Activated CD8-positive, alpha-beta memory T cell treated with anti-CD3 and anti-CD28 coated beads for 4 hours (primary cell): ENCODE results near the gene PEX26.
A peak's percentile ranks its signal among the peaks of the same experiment; 100 is the strongest.
"Not testable (repeated sequence)": the region's sequence is repeated elsewhere in the genome, so short reads cannot be mapped to it uniquely, and the experiment has no call there.

Experiments used
- DNase-seq, 2 donors: peaks; one replicate each; pipeline ENCODE4 v3.0.0-alpha.2; 2020; ENCODE audit warnings: low read depth in 2 of 2

The PEX26 gene

DNA sequence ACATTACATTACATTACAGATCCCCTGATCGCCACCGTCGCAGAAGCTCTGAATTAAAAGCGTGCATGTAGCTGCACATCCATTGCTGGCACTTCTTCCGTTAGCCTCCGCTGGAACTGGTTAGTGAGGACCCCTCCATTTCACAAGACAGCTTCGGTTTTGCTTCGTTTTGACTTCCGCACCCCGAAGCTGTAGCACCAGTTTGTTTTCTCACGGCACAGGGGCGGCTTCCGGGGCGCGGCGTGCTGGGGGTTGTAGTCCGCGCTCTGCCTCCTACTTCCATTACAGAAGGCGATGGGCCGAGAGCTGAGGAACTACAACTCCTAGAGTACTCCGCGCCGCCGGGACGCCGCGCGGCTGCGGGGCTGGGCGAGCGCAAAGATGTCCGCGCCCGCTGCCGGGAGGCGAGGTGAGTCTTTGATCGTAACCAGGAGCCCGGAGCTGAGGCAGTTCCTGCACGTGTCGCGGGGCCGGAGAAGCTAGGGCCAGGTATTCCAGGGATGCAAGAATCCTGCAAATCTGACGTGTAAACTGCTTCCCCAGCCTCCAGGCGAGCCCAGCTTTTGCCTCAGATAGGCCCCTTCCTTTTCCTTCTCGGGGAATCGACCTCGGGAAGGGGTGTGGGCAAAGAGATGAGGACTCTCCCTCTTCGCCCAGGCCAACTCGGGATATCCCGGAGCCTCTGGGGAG, at the start of gene PEX26:
Gene PEX26 (plus strand): TSS at position 352 of the 690 bp plus-strand sequence. CDS start 387 bp downstream, outside the sequence.
- DNase-seq: peak; percentile 88 to 89

DNA sequence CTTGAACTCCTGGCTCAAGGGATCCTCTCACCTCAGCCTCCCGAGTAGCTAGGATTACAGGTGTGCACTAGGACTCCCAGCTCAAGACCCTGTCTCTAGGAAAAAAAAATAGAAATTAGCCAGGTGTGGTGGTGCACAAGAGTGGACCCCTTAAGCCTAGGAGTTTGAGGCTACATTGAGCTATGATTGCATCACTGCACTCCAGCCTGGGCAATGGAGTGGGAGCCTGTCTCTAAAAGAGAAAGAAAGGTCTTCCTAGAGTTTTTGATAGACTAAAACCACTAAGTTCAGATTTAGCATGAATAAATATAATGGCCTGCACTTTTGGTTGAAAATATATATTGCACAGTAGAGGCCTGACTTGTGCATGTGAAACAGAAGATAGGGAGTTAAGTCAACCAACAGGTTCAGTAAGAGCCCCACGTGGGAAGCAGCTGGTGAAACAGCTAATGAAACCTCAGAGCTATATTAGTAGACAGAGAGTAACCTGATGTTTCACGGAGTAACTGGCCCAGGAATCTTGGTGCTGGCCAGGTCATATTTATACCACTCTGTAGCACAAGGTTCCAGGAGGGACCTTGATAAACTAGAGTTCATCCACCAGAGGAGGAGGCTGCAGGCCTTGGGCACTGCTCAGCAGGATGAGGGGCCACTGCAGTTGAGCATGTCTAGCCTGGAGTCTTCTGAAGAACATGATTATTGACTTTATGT, 48.8 kb upstream of the PEX26 start:
- no peak for DNase-seq

DNA sequence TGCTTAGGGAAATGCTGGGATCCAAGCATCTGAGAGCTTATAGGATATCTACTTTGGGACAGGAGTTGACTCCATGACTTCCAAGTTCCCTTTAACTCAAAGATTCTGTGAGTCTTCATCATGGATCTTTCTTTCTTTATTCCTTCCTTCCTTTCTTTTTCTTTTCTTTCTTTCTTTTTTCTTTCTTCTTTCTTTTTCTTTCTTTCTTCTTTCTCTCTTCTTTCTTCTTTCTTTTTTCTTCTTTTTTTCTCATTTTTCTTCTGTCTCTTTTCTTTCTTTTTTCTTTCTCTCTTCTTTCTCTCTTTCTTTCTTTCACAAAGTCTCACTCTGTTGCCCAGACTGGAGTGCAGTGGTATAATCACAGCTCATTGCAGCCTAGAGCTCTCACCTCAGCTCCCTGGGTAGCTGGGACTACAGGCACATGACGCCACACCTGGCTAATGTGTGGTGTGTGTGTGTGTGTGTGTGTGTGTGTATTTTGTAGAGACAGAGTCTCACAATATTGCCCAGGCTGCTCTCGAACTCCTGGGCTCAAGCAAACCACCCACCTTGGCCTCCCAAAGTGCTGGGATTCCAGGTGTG, 48.0 kb upstream of the PEX26 start:
- no peak for DNase-seq

DNA sequence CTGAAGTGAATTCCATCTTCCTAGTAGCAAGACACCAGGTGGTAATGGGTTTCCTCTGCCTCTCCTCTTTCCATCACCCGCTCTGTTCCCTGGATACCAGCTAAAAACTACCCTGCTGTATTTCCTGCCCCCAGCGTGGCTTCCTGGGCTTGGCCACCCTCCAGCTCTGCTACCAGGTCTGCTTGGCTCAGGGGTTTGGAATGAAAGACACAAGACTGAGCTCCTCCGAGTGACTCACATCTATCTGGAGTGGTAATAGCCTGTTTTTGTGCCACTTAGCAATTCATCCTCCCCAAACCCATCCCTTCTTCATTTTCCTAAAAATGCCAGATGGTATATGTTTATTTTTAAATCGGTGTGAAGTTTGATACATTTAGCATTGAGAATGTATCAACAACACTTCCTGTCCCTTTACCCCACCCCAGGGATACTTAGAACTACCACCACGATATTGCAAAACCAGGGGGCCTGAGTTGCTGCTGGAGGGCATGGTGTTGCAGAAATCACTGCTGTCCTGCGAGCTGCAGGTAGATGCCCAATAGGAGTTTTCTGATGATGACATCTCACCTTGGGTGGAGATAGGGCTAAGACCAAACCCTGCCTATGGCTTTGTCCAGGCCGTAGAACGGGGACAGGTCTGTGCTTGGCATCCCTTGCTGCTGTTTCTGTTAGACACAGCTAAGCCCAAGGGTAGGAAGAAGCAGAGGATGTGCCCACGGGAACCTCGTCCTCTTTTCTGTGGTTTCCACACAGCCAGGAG, 45.9 kb upstream of the PEX26 start:
- DNase-seq: no peak

DNA sequence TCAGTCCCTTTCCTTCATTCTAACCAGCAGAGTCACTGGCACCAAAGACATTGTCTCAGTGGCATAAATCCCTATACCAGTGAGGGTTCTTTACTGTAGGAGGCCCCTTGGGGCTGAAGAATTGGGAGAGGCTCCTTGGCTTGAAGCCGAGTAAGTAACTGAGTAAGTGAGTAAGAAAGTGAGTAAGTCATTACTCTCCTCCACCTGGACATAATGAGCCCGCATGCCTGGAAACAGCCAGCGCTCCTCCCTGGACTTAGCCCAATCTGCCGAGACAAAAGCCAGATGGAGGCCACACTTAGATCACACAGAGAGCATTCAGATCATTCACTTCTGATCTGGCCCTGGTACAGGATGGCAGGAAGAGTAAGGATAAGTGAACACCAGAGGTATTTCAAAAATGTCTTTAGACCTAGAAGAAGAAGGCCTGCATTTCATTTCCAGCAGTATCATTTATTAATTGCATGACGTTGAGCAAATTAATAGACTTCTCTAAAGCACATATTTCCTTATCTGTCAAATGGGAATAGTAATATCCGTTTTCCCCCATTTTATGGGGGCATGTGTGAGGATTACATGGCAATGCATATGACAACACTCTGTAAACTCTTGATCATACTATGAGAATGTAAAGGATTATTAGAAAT, 45.2 kb upstream of the PEX26 start:
- DNase-seq: no peak

DNA sequence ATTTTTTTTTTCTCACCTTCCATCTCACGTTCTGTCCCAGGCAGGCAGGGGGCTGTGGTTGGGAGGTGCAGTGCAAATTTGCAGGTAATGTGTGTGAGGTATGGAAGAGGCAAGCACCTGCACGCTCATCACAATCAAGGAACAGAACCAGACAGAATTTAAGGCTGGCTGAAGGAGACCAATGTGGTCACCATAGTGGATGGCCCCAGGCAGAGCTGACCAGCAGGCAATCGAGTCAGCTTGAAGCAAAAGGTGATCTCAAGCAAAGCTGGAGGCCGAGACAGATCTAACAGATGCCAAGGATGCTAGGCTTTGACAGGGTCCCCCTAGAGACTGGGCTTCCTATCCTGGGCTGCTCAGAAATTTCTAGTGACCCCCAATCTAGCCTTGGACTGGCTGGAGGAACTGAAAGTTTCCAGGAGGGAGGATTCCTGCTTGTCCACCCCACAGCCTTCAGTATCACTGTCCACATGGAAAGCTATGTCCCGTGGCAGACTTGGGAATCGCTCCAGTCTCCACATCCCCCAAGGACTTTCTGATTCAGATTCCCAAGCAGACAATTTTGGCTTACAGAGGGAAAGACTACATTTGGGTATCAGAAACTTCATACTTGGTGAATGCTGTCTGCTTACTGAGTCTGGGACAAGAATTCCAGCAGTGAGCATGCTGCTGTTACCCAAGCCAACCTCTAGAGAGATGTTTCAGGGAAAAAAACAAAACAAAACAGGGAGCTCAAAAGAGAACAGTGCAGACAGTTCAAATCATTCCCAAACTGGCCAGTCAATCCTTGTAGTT, 44.4 kb upstream of the PEX26 start:
- DNase-seq: no peak

DNA sequence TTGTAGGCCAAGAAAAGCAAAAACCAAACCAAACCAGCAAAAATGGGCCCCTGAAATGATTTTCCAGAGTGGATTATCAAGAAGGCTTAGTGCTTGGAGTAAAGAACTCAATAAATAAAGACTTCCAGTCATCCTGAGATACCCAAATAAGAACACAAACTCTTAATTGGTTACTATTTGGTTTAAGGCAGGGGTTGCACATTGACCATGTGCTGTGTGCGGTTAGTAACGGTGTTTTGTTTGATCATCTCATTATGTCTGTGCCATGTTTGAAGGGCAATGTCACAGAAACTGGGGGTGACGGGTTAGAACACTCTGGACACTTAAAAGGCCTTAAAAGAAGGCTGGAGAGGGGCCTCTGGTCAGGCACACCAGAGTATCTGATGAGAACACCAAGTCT, 43.7 kb upstream of the PEX26 start:
- no peak for DNase-seq

DNA sequence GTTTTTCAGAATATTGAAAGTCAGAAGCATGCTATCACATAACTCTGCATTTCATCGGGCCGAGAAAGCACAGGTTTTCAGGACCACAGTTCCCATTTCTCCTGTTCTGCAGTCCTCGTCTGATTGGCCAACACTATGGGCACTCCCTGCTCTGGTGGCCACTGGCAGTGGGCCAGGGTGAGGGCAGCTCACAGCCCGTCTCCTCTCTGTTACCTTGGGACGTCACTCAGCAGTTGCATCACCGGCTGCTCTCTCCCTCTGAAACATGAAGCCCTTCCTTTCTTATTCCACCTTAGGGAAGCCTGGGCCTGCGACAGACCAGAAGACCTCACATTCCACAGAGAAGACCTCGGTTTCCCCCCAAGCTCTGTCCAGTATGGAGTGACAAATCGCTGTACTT, 42.0 kb upstream of the PEX26 start:
- no peak for DNase-seq

DNA sequence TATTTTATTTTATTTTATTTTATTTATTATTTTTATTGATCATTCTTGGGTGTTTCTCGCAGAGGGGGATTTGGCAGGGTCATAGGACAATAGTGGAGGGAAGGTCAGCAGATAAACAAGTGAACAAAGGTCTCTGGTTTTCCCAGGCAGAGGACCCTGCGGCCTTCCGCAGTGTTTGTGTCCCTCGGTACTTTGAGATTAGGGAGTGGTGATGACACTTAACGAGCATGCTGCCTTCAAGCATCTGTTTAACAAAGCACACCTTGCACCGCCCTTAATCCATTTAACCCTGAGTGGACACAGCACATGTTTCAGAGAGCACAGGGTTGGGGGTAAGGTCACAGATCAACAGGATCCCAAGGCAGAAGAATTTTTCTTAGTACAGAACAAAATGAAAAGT, 36.9 kb upstream of the PEX26 start:
- not testable (repeated sequence) for DNase-seq

DNA sequence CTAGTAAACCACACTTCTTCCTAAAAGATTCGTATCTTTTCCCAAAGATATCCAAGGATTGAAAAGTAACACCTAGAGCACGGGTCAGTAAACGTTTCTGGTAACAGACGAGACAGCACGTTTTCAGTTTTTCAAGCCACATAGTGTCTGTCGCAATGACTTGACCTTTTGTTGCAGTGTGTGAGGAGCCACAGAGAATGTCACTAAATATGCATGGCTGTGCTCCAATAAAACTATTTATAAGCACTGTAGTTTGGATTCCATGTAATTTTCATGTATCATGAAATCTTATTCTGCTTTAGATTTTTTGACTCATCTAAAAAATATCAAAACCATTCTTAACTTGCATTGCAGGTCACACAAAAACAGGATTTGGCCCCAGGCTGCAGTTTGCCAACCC, 35.1 kb upstream of the PEX26 start:
- no peak for DNase-seq

DNA sequence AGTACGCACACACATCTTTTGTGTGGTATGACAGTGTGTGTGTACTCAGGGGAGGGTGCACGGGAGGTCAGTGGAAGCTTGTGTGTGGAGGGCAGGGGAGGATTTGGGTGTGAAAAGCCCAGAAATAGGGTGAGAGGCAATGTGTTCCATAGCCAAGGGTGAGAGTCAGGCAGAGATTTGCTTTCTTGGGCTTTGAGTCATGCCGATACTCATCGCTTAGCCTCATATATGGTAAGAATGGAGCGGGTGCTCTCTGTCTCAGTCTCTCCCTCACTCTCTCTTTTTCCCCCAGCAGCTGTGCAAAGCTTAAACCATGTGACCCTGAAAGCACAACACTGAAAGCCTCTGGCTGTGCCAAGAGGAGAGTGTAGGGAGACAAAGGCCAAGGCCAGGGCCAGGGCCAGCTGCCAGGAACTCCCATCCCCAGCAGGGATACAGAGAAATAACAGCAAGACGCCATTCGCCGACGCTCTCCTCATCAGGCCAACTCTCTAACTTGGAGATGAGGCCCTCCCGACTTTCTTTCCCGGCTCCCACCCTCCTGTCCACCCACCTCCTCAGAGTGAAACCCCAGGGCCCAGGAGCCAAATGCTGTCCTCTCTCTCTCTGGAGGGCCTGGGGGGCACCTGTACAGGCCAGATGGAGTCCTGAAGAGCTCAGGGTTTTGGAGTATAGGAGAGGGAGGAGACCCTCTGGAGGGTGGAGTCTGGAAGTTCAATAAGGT, 33.1 kb upstream of the PEX26 start:
- no peak for DNase-seq

DNA sequence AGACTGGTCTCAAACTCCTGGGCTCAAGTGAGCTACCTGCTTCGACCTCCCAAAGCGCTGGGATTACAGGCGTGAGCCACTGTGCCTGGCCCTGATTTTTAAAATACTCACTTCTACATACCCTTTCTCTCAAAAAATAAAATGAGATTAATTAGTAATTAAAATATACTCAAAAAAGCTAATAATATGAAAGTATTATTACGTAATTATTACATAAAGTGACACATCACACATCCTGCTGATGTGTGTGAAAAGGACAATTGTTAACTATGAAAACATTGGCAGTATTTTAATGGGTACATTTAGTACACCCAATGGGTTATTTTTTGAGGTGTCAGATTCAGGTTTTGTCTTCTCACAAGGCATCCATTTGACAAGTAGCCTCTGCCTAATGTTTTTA, 32.0 kb upstream of the PEX26 start:
- DNase-seq: no peak

DNA sequence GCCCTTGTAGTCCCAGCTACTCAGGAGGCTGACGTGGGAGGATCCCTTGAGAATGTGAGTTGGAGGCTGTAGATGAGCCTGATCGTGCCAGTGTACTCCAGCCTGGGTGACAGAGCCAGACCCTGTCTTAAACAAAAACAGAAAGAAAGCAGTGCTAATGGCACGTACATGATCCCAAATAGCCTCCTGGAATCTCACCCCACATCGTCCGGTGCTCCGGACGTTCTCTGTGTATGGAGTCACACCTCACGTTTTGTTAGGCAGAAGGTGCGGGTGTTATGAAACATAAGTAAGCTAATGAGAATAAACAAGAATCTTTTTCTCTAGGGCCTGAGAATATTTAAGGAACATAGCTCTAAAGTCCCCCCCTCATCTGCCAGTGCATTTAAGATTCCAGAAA, 29.7 kb upstream of the PEX26 start:
- DNase-seq: no peak

DNA sequence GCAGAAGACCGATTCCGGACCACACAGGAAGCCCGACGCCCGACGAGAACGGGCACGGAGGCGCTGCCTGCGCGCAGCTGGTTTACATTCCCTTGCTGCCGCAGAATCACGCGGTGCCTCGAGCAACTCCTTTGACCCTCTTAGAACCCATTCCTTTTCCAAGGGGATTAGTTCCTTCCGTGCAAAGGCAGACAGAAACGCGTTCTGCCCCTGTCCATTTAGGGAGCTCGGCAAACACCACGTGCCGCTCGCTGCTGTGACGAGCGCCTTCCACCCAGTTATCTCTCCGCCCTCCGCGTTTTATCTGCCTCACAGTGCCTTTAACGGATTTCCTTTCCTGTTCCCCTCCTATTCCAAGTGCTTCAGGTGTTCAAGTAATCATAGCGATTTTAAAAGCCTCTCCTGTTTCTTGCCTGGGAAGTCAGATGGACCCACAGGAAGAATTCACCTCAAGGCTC, 29.3 kb upstream of the PEX26 start:
- no peak for DNase-seq

DNA sequence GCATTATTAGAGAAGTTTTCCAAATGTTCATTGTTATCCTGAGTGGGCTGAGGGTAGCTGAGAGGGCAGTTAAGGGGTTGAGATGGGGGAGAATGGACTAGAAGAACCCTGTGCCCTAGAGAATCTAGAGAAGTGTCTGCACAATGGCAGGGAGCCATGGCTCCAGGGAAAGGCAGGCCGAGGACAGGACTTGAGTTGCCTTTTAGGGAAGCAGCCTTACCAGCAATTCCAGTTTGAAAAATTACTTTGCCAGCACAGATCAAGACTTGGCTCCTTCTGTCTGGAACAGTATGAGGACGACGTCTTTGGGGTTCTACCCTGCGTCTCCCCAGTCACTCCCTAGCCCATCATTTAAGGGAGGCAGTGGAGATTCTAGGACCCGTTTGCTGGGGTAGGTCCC, 27.7 kb upstream of the PEX26 start:
- DNase-seq: no peak

DNA sequence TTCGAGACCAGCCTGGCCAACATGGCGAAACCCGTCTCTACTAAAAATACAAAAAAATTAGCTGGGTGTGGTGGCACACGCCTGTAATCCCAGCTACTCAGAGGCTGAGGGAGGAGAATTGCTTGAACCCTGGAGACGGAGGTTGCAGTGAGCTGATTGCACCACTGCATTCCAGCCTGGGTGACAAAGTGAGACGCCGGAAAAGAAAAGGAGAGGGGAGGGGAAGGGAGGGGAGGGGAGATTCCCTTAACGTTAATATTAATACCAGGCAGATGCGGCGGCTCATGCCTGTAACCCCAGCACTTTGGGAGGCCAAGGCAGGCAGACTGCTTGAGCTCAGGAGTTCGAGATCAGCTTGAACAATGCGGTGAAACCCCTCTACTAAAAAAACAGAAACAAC, 26.7 kb upstream of the PEX26 start:
- DNase-seq: not testable (repeated sequence)

DNA sequence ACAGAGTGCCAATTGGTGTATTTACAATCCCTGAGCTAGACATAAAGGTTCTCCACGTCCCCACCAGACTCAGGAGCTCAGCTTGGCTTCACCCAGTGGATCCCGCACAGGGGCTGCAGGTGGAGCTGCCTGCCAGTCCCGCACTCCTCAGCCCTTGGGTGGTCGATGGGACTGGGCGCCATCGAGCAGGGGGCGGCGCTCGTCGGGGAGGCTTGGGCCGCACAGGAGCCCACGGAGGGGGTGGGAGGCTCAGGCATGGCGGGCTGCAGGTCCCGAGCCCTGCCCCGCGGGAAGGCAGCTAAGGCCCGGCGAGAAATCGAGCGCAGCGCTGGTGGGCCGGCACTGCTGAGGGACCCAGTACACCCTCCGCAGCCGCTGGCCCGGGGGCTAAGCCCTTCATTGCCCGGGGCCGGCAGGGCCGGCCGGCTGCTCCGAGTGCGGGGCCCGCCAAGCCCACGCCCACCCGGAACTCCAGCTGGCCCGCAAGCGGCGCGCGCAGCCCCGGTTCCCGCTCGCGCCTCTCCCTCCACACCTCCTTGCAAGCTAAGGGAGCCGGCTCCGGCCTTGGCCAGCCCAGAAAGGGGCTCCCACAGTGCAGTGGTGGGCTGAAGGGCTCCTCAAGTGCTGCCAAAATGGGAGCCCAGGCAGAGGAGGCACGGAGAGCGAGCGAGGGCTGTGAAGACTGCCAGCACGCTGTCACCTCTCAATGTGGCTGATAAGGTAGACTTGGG, 24.4 kb upstream of the PEX26 start:
- DNase-seq: not testable (repeated sequence)

DNA sequence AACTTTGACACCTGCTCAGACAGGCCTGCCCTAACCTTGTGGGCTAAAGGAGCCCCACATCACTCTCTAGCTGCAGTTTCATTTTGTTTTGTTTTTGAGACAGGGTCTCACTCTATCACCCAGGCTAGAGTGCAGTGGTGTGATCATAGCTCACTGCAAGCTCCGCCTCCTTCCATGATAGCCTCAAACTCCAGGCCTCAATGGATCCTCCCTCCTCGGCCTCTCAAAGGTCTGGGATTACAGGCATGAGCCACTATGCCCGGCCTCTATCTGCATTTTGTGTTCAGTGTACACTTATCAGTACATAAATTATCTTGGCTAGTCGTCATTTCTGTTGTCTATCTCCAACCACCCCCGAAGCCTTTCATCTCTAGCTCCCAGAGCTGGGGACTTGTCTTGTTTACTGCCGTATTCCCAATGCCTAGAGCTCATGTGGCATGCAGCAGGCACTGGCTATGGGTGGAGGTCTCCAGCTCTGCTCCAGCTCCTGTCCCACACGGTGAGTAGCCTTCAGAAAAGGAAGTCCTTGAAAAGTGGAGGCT, 22.1 kb upstream of the PEX26 start:
- no peak for DNase-seq

DNA sequence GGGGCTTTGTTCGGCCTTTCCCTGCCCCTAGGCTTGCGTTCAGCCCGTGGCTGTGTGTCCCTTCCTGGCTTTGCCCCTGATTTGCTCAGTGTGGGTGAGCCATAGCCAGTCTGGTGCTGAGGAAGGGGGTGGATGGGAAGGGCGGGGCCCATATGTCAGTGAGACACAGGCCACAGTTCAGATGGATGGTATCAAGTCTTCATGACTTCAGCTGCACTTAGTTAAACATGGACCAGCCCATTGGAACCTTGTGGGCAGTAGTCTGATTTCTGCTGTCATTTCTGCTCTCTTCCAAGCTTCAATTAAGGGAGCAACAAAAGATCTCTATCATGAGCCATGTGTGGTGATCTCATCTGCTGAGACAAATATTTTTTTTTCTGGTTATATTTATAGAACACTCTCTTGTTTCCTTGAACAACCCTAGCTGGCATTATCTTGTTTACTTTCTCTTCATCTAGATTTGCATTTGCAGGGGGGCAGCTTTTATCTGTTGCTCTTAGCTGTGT, 21.6 kb upstream of the PEX26 start:
- no peak for DNase-seq
